ENCODE measurements around the gene ITGB6. TPM values are rescaled to one million over a fixed set of nuclear protein-coding genes. Genes with fewer than 3 reads are reported as not detected.

The ITGB6 gene
- total RNA-seq, 1 experiment from 2014 or later: not detected

DNA sequence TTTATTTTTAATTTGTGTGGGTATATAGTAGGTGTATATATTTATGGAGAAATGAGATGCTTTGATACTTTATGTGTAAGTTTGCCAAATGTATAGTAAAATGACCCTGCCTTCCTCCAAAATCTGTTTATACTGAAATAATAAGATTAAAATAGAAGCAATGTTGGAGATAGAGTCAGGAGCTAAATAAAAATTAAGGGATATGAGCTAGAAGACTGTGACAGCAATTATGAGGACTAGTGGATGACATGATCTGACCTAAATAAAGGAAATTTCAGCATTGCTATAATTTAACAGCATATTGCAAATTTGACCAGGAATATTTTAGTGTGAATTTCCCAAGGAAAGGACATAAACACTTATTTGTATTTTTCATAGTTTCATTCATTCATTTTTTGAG is 60.7 kb downstream of the ITGB6 start:
- H3K27ac Mint-ChIP-seq: no peak overlapping the region
- DNase-seq (ENCODE audit: low spot score): no peak
- ChIA-PET POLR2A (no interaction called here), CTCF (no interaction called here)
- no peak for TF ChIP-seq ZNF219 (CRISPR knock-in tag; IDR thresholded peaks at IDR 0.05; ENCODE audit: borderline replicate concordance)
- ATAC-seq: no peak
- no peaks in the 10 kb centered on the region for H3K9me3 Mint-ChIP-seq
- H3K4me3 Mint-ChIP-seq: no peak overlapping the region
- no peaks in the 10 kb centered on the region for H3K4me1 Mint-ChIP-seq
- no peaks in the 10 kb centered on the region for H3K27me3 Mint-ChIP-seq (ENCODE audit: low read depth)
- H3K36me3 Mint-ChIP-seq: no peaks in the 10 kb centered on the region

DNA sequence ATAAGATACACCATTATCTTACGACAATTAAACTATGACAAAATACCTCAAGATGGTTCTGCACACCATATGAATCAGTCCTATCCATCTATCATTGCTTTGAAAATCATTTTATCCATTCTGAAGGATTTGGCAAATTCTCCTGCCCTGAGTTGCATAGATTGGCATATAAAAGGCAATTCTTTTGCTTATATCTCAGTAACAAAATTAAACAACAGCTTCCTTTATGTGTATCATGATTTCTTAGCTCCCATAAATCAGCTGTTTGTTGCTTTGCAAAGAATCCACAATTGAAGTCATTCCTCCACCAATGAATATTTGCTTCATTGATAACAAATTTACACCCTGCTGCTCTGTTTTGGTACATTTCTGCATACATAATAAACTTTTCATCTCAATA is 61.7 kb downstream of the ITGB6 start:
- TF ChIP-seq, protein P1, sequence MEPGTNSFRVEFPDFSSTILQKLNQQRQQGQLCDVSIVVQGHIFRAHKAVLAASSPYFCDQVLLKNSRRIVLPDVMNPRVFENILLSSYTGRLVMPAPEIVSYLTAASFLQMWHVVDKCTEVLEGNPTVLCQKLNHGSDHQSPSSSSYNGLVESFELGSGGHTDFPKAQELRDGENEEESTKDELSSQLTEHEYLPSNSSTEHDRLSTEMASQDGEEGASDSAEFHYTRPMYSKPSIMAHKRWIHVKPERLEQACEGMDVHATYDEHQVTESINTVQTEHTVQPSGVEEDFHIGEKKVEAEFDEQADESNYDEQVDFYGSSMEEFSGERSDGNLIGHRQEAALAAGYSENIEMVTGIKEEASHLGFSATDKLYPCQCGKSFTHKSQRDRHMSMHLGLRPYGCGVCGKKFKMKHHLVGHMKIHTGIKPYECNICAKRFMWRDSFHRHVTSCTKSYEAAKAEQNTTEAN (CRISPR knock-in tag; IDR thresholded peaks at IDR 0.05): no peak
- TF ChIP-seq ZNF423 (CRISPR knock-in tag; IDR thresholded peaks at IDR 0.05): no peak
- TF ChIP-seq E2F1 (CRISPR knock-in tag; IDR thresholded peaks at IDR 0.05): no peak
- TF ChIP-seq MXD4 (CRISPR knock-in tag; IDR thresholded peaks at IDR 0.05; ENCODE audit: borderline replicate concordance): no peak
- no peak for TF ChIP-seq CREB1 (CRISPR knock-in tag; IDR thresholded peaks at IDR 0.05)
- no peak for TF ChIP-seq ATF1 (CRISPR knock-in tag; IDR thresholded peaks at IDR 0.05)
- TF ChIP-seq NFATC4 (CRISPR knock-in tag; IDR thresholded peaks at IDR 0.05): no peak
- TF ChIP-seq KAT7 (CRISPR knock-in tag; IDR thresholded peaks at IDR 0.05; ENCODE audit: borderline replicate concordance): no peak
- TF ChIP-seq, protein P2, sequence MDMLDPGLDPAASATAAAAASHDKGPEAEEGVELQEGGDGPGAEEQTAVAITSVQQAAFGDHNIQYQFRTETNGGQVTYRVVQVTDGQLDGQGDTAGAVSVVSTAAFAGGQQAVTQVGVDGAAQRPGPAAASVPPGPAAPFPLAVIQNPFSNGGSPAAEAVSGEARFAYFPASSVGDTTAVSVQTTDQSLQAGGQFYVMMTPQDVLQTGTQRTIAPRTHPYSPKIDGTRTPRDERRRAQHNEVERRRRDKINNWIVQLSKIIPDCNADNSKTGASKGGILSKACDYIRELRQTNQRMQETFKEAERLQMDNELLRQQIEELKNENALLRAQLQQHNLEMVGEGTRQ (CRISPR knock-in tag; IDR thresholded peaks at IDR 0.05): no peak
- TF ChIP-seq RORB (CRISPR knock-in tag; IDR thresholded peaks at IDR 0.05): no peak
- no peak for TF ChIP-seq ELF4 (CRISPR knock-in tag; IDR thresholded peaks at IDR 0.05; ENCODE audit: low read depth)
- POLR2A ChIA-PET: no interaction called here
- no peaks in the 10 kb centered on the region for H3K27me3 Mint-ChIP-seq (ENCODE audit: low read depth)
- DNase-seq (ENCODE audit: low spot score) (no peak), ATAC-seq (no peak)
- H3K4me3 Mint-ChIP-seq: no peak overlapping the region
- CTCF ChIA-PET: no interaction called here
- no peak overlapping the region for H3K27ac Mint-ChIP-seq
- no peaks in the 10 kb centered on the region for H3K9me3 Mint-ChIP-seq
- no peaks in the 10 kb centered on the region for H3K36me3 Mint-ChIP-seq
- H3K4me1 Mint-ChIP-seq: no peaks in the 10 kb centered on the region

DNA sequence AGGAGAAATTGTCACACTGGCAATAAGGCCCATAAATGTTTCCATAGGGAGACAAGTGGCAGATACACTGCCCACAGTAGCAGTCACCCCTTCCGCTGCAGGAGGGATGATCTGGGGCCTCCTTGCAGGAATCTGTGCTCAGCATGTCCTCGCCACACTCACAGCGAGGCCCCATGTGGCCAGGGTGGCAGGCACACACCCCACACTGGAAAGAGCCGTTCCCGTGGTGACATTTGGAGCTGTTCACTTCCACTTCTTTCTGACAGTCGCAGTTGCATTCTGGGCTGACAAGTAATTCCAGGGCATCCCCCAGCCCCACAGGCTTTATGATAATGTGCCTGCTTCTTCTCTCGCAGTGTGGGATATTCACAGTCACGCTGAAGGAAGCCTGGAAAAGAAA is 62.6 kb downstream of the ITGB6 start:
- H3K27ac Mint-ChIP-seq: no peak overlapping the region
- ChIA-PET CTCF (no interaction called here), POLR2A (no interaction called here)

GRCh38 chr2:160132761-160133160 is 67.3 kb downstream of the ITGB6 start:
- Mint-ChIP-seq H3K36me3 (no peaks in the 10 kb centered on the region), H3K27me3 (ENCODE audit: low read depth) (no peaks in the 10 kb centered on the region; the same call in 1 of the 2 replicates), H3K4me3 (no peak overlapping the region), H3K9me3 (no peaks in the 10 kb centered on the region), H3K4me1 (no peaks in the 10 kb centered on the region), H3K27ac (no peak overlapping the region)
- CTCF ChIA-PET: no interaction called here
- ATAC-seq (no peak), DNase-seq (ENCODE audit: low spot score) (no peak)
- POLR2A ChIA-PET: no interaction called here
- TF ChIP-seq, protein P3, sequence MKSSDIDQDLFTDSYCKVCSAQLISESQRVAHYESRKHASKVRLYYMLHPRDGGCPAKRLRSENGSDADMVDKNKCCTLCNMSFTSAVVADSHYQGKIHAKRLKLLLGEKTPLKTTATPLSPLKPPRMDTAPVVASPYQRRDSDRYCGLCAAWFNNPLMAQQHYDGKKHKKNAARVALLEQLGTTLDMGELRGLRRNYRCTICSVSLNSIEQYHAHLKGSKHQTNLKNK (CRISPR knock-in tag; IDR thresholded peaks at IDR 0.05): no peak
- TF ChIP-seq NFYB (CRISPR knock-in tag; conservative IDR thresholded peaks at IDR 0.05; ENCODE audit: low read depth) (no peak), ZNF425 (CRISPR knock-in tag; conservative IDR thresholded peaks at IDR 0.05) (no peak), ZNF263 (CRISPR knock-in tag; IDR thresholded peaks at IDR 0.05; ENCODE audit: low read depth) (no peak)
- TF ChIP-seq, protein P4, sequence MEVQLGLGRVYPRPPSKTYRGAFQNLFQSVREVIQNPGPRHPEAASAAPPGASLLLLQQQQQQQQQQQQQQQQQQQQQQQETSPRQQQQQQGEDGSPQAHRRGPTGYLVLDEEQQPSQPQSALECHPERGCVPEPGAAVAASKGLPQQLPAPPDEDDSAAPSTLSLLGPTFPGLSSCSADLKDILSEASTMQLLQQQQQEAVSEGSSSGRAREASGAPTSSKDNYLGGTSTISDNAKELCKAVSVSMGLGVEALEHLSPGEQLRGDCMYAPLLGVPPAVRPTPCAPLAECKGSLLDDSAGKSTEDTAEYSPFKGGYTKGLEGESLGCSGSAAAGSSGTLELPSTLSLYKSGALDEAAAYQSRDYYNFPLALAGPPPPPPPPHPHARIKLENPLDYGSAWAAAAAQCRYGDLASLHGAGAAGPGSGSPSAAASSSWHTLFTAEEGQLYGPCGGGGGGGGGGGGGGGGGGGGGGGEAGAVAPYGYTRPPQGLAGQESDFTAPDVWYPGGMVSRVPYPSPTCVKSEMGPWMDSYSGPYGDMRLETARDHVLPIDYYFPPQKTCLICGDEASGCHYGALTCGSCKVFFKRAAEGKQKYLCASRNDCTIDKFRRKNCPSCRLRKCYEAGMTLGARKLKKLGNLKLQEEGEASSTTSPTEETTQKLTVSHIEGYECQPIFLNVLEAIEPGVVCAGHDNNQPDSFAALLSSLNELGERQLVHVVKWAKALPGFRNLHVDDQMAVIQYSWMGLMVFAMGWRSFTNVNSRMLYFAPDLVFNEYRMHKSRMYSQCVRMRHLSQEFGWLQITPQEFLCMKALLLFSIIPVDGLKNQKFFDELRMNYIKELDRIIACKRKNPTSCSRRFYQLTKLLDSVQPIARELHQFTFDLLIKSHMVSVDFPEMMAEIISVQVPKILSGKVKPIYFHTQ (CRISPR knock-in tag; IDR thresholded peaks at IDR 0.05): no peak

More for the DNA sequence above, 62.6 kb downstream of the ITGB6 start:
- DNase-seq (ENCODE audit: low spot score) (no peak), ATAC-seq (peak; percentile 22)
- H3K27me3 Mint-ChIP-seq (ENCODE audit: low read depth): no peaks in the 10 kb centered on the region; the same call in 1 of the 2 replicates
- TF ChIP-seq, protein P5, sequence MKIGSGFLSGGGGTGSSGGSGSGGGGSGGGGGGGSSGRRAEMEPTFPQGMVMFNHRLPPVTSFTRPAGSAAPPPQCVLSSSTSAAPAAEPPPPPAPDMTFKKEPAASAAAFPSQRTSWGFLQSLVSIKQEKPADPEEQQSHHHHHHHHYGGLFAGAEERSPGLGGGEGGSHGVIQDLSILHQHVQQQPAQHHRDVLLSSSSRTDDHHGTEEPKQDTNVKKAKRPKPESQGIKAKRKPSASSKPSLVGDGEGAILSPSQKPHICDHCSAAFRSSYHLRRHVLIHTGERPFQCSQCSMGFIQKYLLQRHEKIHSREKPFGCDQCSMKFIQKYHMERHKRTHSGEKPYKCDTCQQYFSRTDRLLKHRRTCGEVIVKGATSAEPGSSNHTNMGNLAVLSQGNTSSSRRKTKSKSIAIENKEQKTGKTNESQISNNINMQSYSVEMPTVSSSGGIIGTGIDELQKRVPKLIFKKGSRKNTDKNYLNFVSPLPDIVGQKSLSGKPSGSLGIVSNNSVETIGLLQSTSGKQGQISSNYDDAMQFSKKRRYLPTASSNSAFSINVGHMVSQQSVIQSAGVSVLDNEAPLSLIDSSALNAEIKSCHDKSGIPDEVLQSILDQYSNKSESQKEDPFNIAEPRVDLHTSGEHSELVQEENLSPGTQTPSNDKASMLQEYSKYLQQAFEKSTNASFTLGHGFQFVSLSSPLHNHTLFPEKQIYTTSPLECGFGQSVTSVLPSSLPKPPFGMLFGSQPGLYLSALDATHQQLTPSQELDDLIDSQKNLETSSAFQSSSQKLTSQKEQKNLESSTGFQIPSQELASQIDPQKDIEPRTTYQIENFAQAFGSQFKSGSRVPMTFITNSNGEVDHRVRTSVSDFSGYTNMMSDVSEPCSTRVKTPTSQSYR (CRISPR knock-in tag; IDR thresholded peaks at IDR 0.05): no peak
- no peaks in the 10 kb centered on the region for H3K4me1 Mint-ChIP-seq
- H3K9me3 Mint-ChIP-seq: no peaks in the 10 kb centered on the region
- no peaks in the 10 kb centered on the region for H3K36me3 Mint-ChIP-seq
- no peak overlapping the region for H3K4me3 Mint-ChIP-seq

All from WTC11 (cell line).